SU-DHL-6 (cell line): ENCODE results near the gene MYO18A.

Experiments
- CTCF ChIP-seq: fragments of 200-600 bp; sonication (generic); IDR thresholded peaks from one replicate; pipeline ENCODE4 v1.5.1; 2017; ENCODE audit warnings: antibody characterized with exemption, mild to moderate bottlenecking, low read length, moderate library complexity; ENCODE audit not compliant: insufficient read depth, poor library complexity, severe bottlenecking
- EZH2phosphoT487 ChIP-seq: fragments of 200-600 bp; sonication (generic), shearing (Covaris generic); conservative IDR thresholded peaks from 2 replicates; pipeline ENCODE4 v1.6.1; 2018; ENCODE audit warnings: mild to moderate bottlenecking, antibody characterized with exemption, low read length, moderate library complexity, mixed read lengths

GRCh38 chr17:29042026-29042678, 138.0 kb downstream of the MYO18A start:
- TF ChIP-seq CTCF (no peak), EZH2phosphoT487 (no peak)
